Esophagus muscularis mucosa (tissue), 4 donors: Measurements from ENCODE around the gene WWOX. TPM values are rescaled to one million over a fixed set of nuclear protein-coding genes. Genes with fewer than 3 reads are reported as not detected.

Experiments used
- DNase-seq: peaks from one replicate; pipeline ENCODE4 v3.0.0-alpha.2; 2017; ENCODE audit errors: extremely low spot score
- H3K27ac ChIP-seq, 4 donors: fragments of 200-600 bp; sonication (generic); replicated peaks in 1 of 4; 1 replicate in 3 of 4; 2 replicates in 1 of 4; pipeline ENCODE4 v1.5.1; 2016 to 2019; ENCODE audit warnings: mild to moderate bottlenecking in 1 of 4
- H3K27me3 ChIP-seq, 4 donors: fragments of 200-600 bp; sonication (generic); one replicate each; pipeline versions ENCODE4 v1.5.1 to v1.6.0; 2016 to 2019
- H3K36me3 ChIP-seq, 4 donors: fragments of 200-600 bp; sonication (generic); one replicate each; pipeline ENCODE4 v1.5.1; 2016 to 2019
- H3K4me1 ChIP-seq, 4 donors: fragments of 200-600 bp; sonication (generic); one replicate each; pipeline ENCODE4 v1.5.1; 2016 to 2019
- H3K4me3 ChIP-seq, 4 donors: fragments of 200-600 bp; sonication (generic); 1 replicate in 2 of 4; 2 replicates in 2 of 4; pipeline ENCODE4 v1.5.1; 2016 to 2019; ENCODE audit warnings: mild to moderate bottlenecking in 4 of 4, moderate library complexity in 1 of 4
- H3K9me3 ChIP-seq, 4 donors: fragments of 200-600 bp; sonication (generic); 1 replicate in 3 of 4; 2 replicates in 1 of 4; pipeline ENCODE4 v1.5.1; 2016 to 2019
- CTCF ChIP-seq, 3 experiments: fragments of 200-600 bp in 2 of 3; fragments of 450-650 bp in 1 of 3; sonication (generic) in 2 of 3; IDR thresholded peaks; one replicate each; pipeline ENCODE4 v1.5.1; 2017 to 2019; ENCODE audit warnings: antibody characterized with exemption in 3 of 3, mild to moderate bottlenecking in 2 of 3, moderate library complexity in 1 of 3
- EP300 ChIP-seq: sonication (generic); formaldehyde crosslinking; IDR thresholded peaks from one replicate; pipeline ENCODE4 v1.6.1; 2017; ENCODE audit warnings: antibody characterized with exemption
- POLR2A ChIP-seq: fragments of 450-650 bp; IDR thresholded peaks from one replicate; pipeline ENCODE4 v1.6.1; 2017; ENCODE audit warnings: antibody characterized with exemption, moderate library complexity, mild to moderate bottlenecking, low read depth
- POLR2AphosphoS5 ChIP-seq, 2 donors: sonication (generic); formaldehyde crosslinking; IDR thresholded peaks; one replicate each; pipeline ENCODE4 v1.6.1; 2017; ENCODE audit warnings: antibody characterized with exemption in 2 of 2
- WGBS: methylation state at CpG from one replicate; pipeline ENCODE4 v1.1.5; 2018; 5-methylcytosine and 5-hydroxymethylcytosine counted together
- intact Hi-C: fragments of 100-400 bp; cut with DNase I; formaldehyde crosslinking; loops from one replicate; pipeline ENCODE4 v1.15.1; 2023
- total RNA-seq, 4 donors: library from RNA; depleted of rRNA; stranded (reverse); fragments of >200 nt; gene quantifications; one replicate each; pipeline versions ENCODE4 v1.1.0 to v1.2.1, GENCODE V29; 2016

Gene WWOX
- total RNA-seq, 4 donors from 2014 or later, result 14.4 to 27.8 (median 15.4) TPM

- intact Hi-C loops, result no loop called here
- H3K9me3 ChIP-seq, result no peaks in the 10 kb centered on the region
- no peaks in the 10 kb centered on the region for H3K27me3 ChIP-seq
- no peak for DNase-seq
- no peak overlapping the region for H3K4me3 ChIP-seq
- no peak overlapping the region for H3K27ac ChIP-seq
- TF ChIP-seq CTCF (IDR thresholded peaks at IDR 0.05) (no peak), EP300 (no peak), POLR2AphosphoS5 (IDR thresholded peaks at IDR 0.05) (no peak), POLR2A (no peak)
- WGBS, result 100% methylated on average over 2 of the region's 2 CpGs
- no peaks in the 10 kb centered on the region for H3K4me1 ChIP-seq
- peaks cover 19 to 86% (median 36%) of the 10 kb centered on the region in 4 donors for H3K36me3 ChIP-seq
Observed at GRCh38 chr16:78113258-78113657, 13.8 kb downstream of the WWOX start.

- no peak overlapping the region for H3K4me3 ChIP-seq
- H3K27ac ChIP-seq, result no peak overlapping the region
- no peak for DNase-seq
- no peaks in the 10 kb centered on the region for H3K27me3 ChIP-seq
- H3K36me3 ChIP-seq, result peaks cover 19 to 78% (median 26%) of the 10 kb centered on the region in 4 donors
- H3K9me3 ChIP-seq, result no peaks in the 10 kb centered on the region
- TF ChIP-seq CTCF (IDR thresholded peaks at IDR 0.05) (no peak), POLR2A (no peak), POLR2AphosphoS5 (IDR thresholded peaks at IDR 0.05) (no peak), EP300 (no peak)
- H3K4me1 ChIP-seq, result no peaks in the 10 kb centered on the region
- intact Hi-C loops, result no loop called here
- 94% methylated on average over 5 of the region's 5 CpGs for WGBS
Observed at GRCh38 chr16:78115659-78116058, 16.2 kb downstream of the WWOX start.

- intact Hi-C loops, result no loop called here
- 70% methylated on average over 4 of the region's 4 CpGs for WGBS
- DNase-seq, result no peak
- Histone ChIP-seq H3K27ac (no peak overlapping the region), H3K9me3 (no peaks in the 10 kb centered on the region), H3K4me3 (no peak overlapping the region), H3K27me3 (no peaks in the 10 kb centered on the region), H3K36me3 (peaks cover 13 to 65% (median 21%) of the 10 kb centered on the region in 4 donors), H3K4me1 (no peaks in the 10 kb centered on the region)
- no peak for TF ChIP-seq CTCF (IDR thresholded peaks at IDR 0.05)
- TF ChIP-seq EP300, result no peak
- no peak for TF ChIP-seq POLR2A
- TF ChIP-seq POLR2AphosphoS5 (IDR thresholded peaks at IDR 0.05), result no peak
Observed at GRCh38 chr16:78116946-78117345, 17.5 kb downstream of the WWOX start.

GRCh38 chr16:78117391-78117790 lies 17.9 kb downstream of the WWOX start:
- H3K27me3 ChIP-seq, result no peaks in the 10 kb centered on the region
- no peak overlapping the region for H3K27ac ChIP-seq
- intact Hi-C loops, result no loop called here
- WGBS, result 81% methylated on average over 5 of the region's 5 CpGs
- H3K9me3 ChIP-seq, result no peaks in the 10 kb centered on the region
- no peaks in the 10 kb centered on the region for H3K4me1 ChIP-seq
- peaks cover 13 to 64% (median 21%) of the 10 kb centered on the region in 4 donors for H3K36me3 ChIP-seq
- DNase-seq, result no peak
- no peak overlapping the region for H3K4me3 ChIP-seq
- TF ChIP-seq POLR2A (no peak), EP300 (no peak), POLR2AphosphoS5 (IDR thresholded peaks at IDR 0.05) (no peak), CTCF (IDR thresholded peaks at IDR 0.05) (no peak)

GRCh38 chr16:78118469-78119025 lies 19.1 kb downstream of the WWOX start:
- Histone ChIP-seq H3K27ac (no peak overlapping the region), H3K27me3 (no peaks in the 10 kb centered on the region), H3K4me3 (no peak overlapping the region), H3K9me3 (no peaks in the 10 kb centered on the region), H3K36me3 (peaks cover 13 to 53% (median 21%) of the 10 kb centered on the region in 4 donors), H3K4me1 (peaks cover 0 to 10% (median 6%) of the 10 kb centered on the region in 4 donors)
- TF ChIP-seq CTCF (IDR thresholded peaks at IDR 0.05), result no peak
- TF ChIP-seq EP300, result no peak
- TF ChIP-seq POLR2AphosphoS5 (IDR thresholded peaks at IDR 0.05), result no peak
- no peak for TF ChIP-seq POLR2A
- intact Hi-C loops, result no loop called here
- 79% methylated on average over 3 of the region's 4 CpGs for WGBS
- no peak for DNase-seq
